H9 (cell line): ENCODE measurements around the gene MRPL36. TPM values are rescaled to one million over a fixed set of nuclear protein-coding genes. Genes with fewer than 3 reads are reported as not detected.

Experiments
- DNase-seq: peaks from one replicate; pipeline ENCODE4 v3.0.0-alpha.2; 2017
- H2AFZ ChIP-seq: one replicate; pipeline ENCODE4 v1.6.1; 2013; ENCODE audit warnings: mild to moderate bottlenecking, low read length, control low read depth, moderate library complexity
- H2AK5ac ChIP-seq: 2 replicates; pipeline ENCODE4 v1.6.1; 2013; ENCODE audit warnings: low read length, control low read depth, mixed read lengths; ENCODE audit not compliant: insufficient read length
- H2BK120ac ChIP-seq: one replicate; pipeline ENCODE4 v1.6.1; 2013; ENCODE audit warnings: low read depth, mild to moderate bottlenecking, low read length, control low read depth, inconsistent platforms; ENCODE audit not compliant: poor library complexity, severe bottlenecking
- H2BK12ac ChIP-seq: 2 replicates; pipeline ENCODE4 v1.6.1; 2013; ENCODE audit warnings: low read length, control low read depth, mixed read lengths, low read depth; ENCODE audit not compliant: insufficient read length
- H2BK15ac ChIP-seq: 2 replicates; pipeline ENCODE4 v1.6.1; 2013; ENCODE audit warnings: low read depth, low read length, control low read depth
- H2BK20ac ChIP-seq: one replicate; pipeline ENCODE4 v1.6.1; 2013; ENCODE audit warnings: low read depth, mild to moderate bottlenecking, low read length, control low read depth, inconsistent platforms; ENCODE audit not compliant: poor library complexity, severe bottlenecking
- H2BK5ac ChIP-seq: 2 replicates; pipeline ENCODE4 v1.6.1; 2013; ENCODE audit warnings: low read length, control low read depth, mixed read lengths; ENCODE audit not compliant: insufficient read length
- H3K14ac ChIP-seq: 2 replicates; pipeline ENCODE4 v1.6.1; 2013; ENCODE audit warnings: low read length, control low read depth; ENCODE audit not compliant: insufficient read depth
- H3K18ac ChIP-seq: 2 replicates; pipeline ENCODE4 v1.6.1; 2013; ENCODE audit warnings: low read depth, mild to moderate bottlenecking, mixed read lengths, low read length, control low read depth; ENCODE audit not compliant: insufficient read length
- H3K23ac ChIP-seq: 2 replicates; pipeline ENCODE4 v1.6.1; 2013; ENCODE audit warnings: low read length, control low read depth, mixed read lengths, low read depth; ENCODE audit not compliant: insufficient read length
- H3K23me2 ChIP-seq: 2 replicates; pipeline ENCODE4 v1.6.1; 2013; ENCODE audit warnings: low read depth, mild to moderate bottlenecking, mixed read lengths, low read length, control low read depth; ENCODE audit not compliant: insufficient read length, poor library complexity, severe bottlenecking
- H3K27ac ChIP-seq: 2 replicates; pipeline ENCODE4 v1.5.1; 2013; ENCODE audit warnings: low read length, control low read depth, mixed read lengths, low read depth; ENCODE audit not compliant: insufficient read length
- H3K27me3 ChIP-seq: 2 replicates; pipeline ENCODE4 v1.6.1; 2013; ENCODE audit warnings: low read length, control low read depth, inconsistent platforms; ENCODE audit not compliant: insufficient read depth
- H3K4ac ChIP-seq: 2 replicates; pipeline ENCODE4 v1.6.1; 2013; ENCODE audit warnings: low read depth, mild to moderate bottlenecking, control low read depth, inconsistent platforms, low read length, moderate library complexity
- H3K4me1 ChIP-seq: 2 replicates; pipeline ENCODE4 v1.6.1; 2013; ENCODE audit warnings: low read length, control low read depth, inconsistent platforms; ENCODE audit not compliant: insufficient read depth
- H3K4me2 ChIP-seq: 2 replicates; pipeline ENCODE4 v1.6.1; 2013; ENCODE audit warnings: low read length, control low read depth, mixed read lengths; ENCODE audit not compliant: insufficient read length, insufficient read depth
- H3K56ac ChIP-seq: 2 replicates; pipeline ENCODE4 v1.6.1; 2013; ENCODE audit warnings: low read depth, mild to moderate bottlenecking, mixed read lengths, low read length, control low read depth; ENCODE audit not compliant: insufficient read length
- H3K79me1 ChIP-seq: 2 replicates; pipeline ENCODE4 v1.6.1; 2013; ENCODE audit warnings: low read depth, mild to moderate bottlenecking, moderate library complexity, low read length, control low read depth, inconsistent platforms; ENCODE audit not compliant: insufficient read depth, poor library complexity, severe bottlenecking
- H3K79me2 ChIP-seq: 2 replicates; pipeline ENCODE4 v1.6.1; 2013; ENCODE audit warnings: low read length, control low read depth, inconsistent platforms; ENCODE audit not compliant: insufficient read depth
- H3K9ac ChIP-seq: 2 replicates; pipeline ENCODE4 v1.6.1; 2013; ENCODE audit warnings: low read length, control low read depth, mixed read lengths; ENCODE audit not compliant: insufficient read length; ENCODE audit errors: extremely low read depth
- H3K9me3 ChIP-seq: one replicate; pipeline ENCODE4 v1.6.1; 2013; ENCODE audit warnings: low read depth, low read length, inconsistent platforms; ENCODE audit not compliant: control insufficient read depth
- H3T11ph ChIP-seq: one replicate; pipeline ENCODE4 v1.6.1; 2013; ENCODE audit warnings: mild to moderate bottlenecking, low read length, control low read depth, inconsistent platforms
- H4K20me1 ChIP-seq: one replicate; pipeline ENCODE4 v1.6.1; 2013; ENCODE audit not compliant: control insufficient read depth, insufficient read length, insufficient read depth
- H4K5ac ChIP-seq: 2 replicates; pipeline ENCODE4 v1.6.1; 2013; ENCODE audit warnings: low read depth, mild to moderate bottlenecking, mixed read lengths, low read length, control low read depth; ENCODE audit not compliant: insufficient read length
- H4K8ac ChIP-seq: replicated peaks from 2 replicates; pipeline ENCODE4 v1.6.1; 2013; ENCODE audit warnings: low read length, control low read depth, mixed read lengths, low read depth; ENCODE audit not compliant: insufficient read length
- H4K91ac ChIP-seq: 2 replicates; pipeline ENCODE4 v1.6.1; 2013; ENCODE audit warnings: low read depth, mild to moderate bottlenecking, moderate library complexity, mixed read lengths, low read length, control low read depth; ENCODE audit not compliant: insufficient read length
- H3K27ac Mint-ChIP-seq, 3 experiments: 2 replicates in 2 of 3; 3 replicates in 1 of 3; pipeline ENCODE4 v1.8.0; 2020 to 2021; ENCODE audit warnings: mixed read lengths in 3 of 3, mild to moderate bottlenecking in 1 of 3, moderate library complexity in 1 of 3
- H3K27me3 Mint-ChIP-seq: 2 replicates; pipeline ENCODE4 v1.8.0; 2021; ENCODE audit warnings: low read depth, mild to moderate bottlenecking, moderate library complexity, mixed read lengths
- H3K36me3 Mint-ChIP-seq, 3 experiments: 2 replicates in 2 of 3; 3 replicates in 1 of 3; pipeline ENCODE4 v1.8.0; 2020 to 2021; ENCODE audit warnings: low read depth in 3 of 3, mixed read lengths in 3 of 3; ENCODE audit not compliant: insufficient read depth in 1 of 3
- H3K4me1 Mint-ChIP-seq, 2 experiments: 2 replicates each; pipeline ENCODE4 v1.8.0; 2020; ENCODE audit warnings: mixed read lengths in 2 of 2
- H3K4me3 Mint-ChIP-seq, 2 experiments: 2 replicates in 1 of 2; 3 replicates in 1 of 2; pipeline ENCODE4 v1.8.0; 2020 to 2021; ENCODE audit warnings: mild to moderate bottlenecking in 2 of 2, mixed read lengths in 2 of 2, moderate library complexity in 1 of 2
- H3K9me3 Mint-ChIP-seq, 2 experiments: 2 replicates in 1 of 2; 3 replicates in 1 of 2; pipeline ENCODE4 v1.8.0; 2020; ENCODE audit warnings: mild to moderate bottlenecking in 2 of 2, mixed read lengths in 2 of 2, moderate library complexity in 1 of 2
- WGBS: extraction: QIAGEN DNeasy Blood & Tissue Kit; methylation state at CpG from one replicate; pipeline ENCODE4 v1.1.7; 2013; ENCODE audit warnings: missing lambda C conversion rate, low lambda C conversion rate, mixed read lengths; ENCODE audit not compliant: insufficient read length; ENCODE audit errors: extremely low coverage; 5-methylcytosine and 5-hydroxymethylcytosine counted together
- total RNA-seq: library from RNA; stranded (reverse); gene quantifications from 2 replicates; pipeline ENCODE4 v1.2.1, GENCODE V29; 2021
- TF ChIP-seq, protein P1 (sequence below): fragments of 200-600 bp; sonication (generic); conservative IDR thresholded peaks from 3 replicates; pipeline ENCODE4 v1.8.0; 2021; ENCODE audit warnings: antibody characterized with exemption, mild to moderate bottlenecking

The MRPL36 gene
- total RNA-seq, 1 experiment from 2014 or later: 67.3 TPM

DNA sequence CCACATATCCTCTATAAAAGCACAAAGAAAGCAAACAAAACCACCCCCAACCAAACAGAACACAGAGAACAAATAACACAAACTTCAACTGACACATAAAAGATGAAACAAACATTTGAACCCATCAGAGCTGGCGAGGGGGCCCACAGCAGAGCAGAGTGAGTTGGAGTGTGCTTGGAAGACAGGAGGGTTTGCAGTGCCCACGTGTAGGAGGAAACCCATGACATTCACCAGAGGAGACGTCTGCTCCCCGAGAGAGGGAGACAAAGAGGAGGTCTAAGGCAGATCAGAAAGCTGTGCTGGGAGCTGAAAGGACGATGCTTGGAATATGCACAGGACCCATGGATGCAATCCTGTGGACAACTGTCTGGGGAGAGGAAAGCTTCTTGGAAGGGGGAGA, 27.0 kb downstream of the MRPL36 start:
- no peaks in the 10 kb centered on the region for H4K20me1 ChIP-seq
- no peaks in the 10 kb centered on the region for H3K27me3 ChIP-seq
- no peak overlapping the region for H3K27ac ChIP-seq
- H4K5ac ChIP-seq: no peak overlapping the region
- H2BK20ac ChIP-seq: no peak overlapping the region
- H3K36me3 Mint-ChIP-seq: no peaks in the 10 kb centered on the region; a peak in 1 of 7 replicates
- H3K27ac Mint-ChIP-seq: no peak overlapping the region
- TF ChIP-seq, protein P1, sequence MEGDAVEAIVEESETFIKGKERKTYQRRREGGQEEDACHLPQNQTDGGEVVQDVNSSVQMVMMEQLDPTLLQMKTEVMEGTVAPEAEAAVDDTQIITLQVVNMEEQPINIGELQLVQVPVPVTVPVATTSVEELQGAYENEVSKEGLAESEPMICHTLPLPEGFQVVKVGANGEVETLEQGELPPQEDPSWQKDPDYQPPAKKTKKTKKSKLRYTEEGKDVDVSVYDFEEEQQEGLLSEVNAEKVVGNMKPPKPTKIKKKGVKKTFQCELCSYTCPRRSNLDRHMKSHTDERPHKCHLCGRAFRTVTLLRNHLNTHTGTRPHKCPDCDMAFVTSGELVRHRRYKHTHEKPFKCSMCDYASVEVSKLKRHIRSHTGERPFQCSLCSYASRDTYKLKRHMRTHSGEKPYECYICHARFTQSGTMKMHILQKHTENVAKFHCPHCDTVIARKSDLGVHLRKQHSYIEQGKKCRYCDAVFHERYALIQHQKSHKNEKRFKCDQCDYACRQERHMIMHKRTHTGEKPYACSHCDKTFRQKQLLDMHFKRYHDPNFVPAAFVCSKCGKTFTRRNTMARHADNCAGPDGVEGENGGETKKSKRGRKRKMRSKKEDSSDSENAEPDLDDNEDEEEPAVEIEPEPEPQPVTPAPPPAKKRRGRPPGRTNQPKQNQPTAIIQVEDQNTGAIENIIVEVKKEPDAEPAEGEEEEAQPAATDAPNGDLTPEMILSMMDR: peak; percentile 25; the same call in 1 of the 3 replicates
- no peak overlapping the region for H3K14ac ChIP-seq
- peaks cover 9 to 11% of the 10 kb centered on the region in 2 experiments; a peak in 4 of 5 replicates for H3K9me3 Mint-ChIP-seq
- no peak overlapping the region for H3K4ac ChIP-seq
- no peak overlapping the region for H2AK5ac ChIP-seq
- peaks cover 6% of the 10 kb centered on the region; the same call in 1 of the 2 replicates for H3K27me3 Mint-ChIP-seq
- H2AFZ ChIP-seq: no peak overlapping the region
- no peak overlapping the region for H3K18ac ChIP-seq
- H3K9me3 ChIP-seq: no peaks in the 10 kb centered on the region
- H3K56ac ChIP-seq: no peak overlapping the region
- H3K79me1 ChIP-seq: no peaks in the 10 kb centered on the region
- H2BK5ac ChIP-seq: no peak overlapping the region
- H3K23ac ChIP-seq: peak overlapping the region; percentile 40
- no peaks in the 10 kb centered on the region for H3K79me2 ChIP-seq
- no peak overlapping the region for H4K8ac ChIP-seq
- H3K4me1 ChIP-seq: no peaks in the 10 kb centered on the region
- no peak overlapping the region for H2BK15ac ChIP-seq
- H3K23me2 ChIP-seq: no peaks in the 10 kb centered on the region
- no peak overlapping the region for H4K91ac ChIP-seq
- no peak overlapping the region for H3K4me3 Mint-ChIP-seq
- no peak overlapping the region for H3K9ac ChIP-seq
- H3K4me2 ChIP-seq: no peak overlapping the region
- no peak overlapping the region for H2BK120ac ChIP-seq
- H2BK12ac ChIP-seq: no peak overlapping the region
- WGBS: no CpG with 5 or more reads among the region's 5 CpGs
- no peak for DNase-seq
- H3T11ph ChIP-seq: no peak overlapping the region
- peaks cover 4 to 6% of the 10 kb centered on the region in 2 experiments for H3K4me1 Mint-ChIP-seq
